Gastroesophageal sphincter (tissue), 3 donors: ENCODE data around the gene MTFP1.
A peak's percentile ranks its signal among the peaks of the same experiment; 100 is the strongest.

ENCODE experiments used
- CTCF ChIP-seq, 4 experiments: fragments of 200-600 bp in 2 of 4; fragments of 450-650 bp in 2 of 4; sonication (generic) in 1 of 4; IDR thresholded peaks; one replicate each; pipeline ENCODE4 v1.5.1; 2017 to 2019; ENCODE audit warnings: antibody characterized with exemption in 4 of 4, mild to moderate bottlenecking in 2 of 4, moderate library complexity in 2 of 4
- EP300 ChIP-seq: sonication (generic); formaldehyde crosslinking; IDR thresholded peaks from one replicate; pipeline ENCODE4 v1.6.1; 2017; ENCODE audit warnings: antibody characterized with exemption, mild to moderate bottlenecking
- POLR2A ChIP-seq, 2 donors: fragments of 450-650 bp; IDR thresholded peaks; one replicate each; pipeline ENCODE4 v1.6.1; 2017; ENCODE audit warnings: antibody characterized with exemption in 2 of 2, mild to moderate bottlenecking in 2 of 2, moderate library complexity in 1 of 2
- POLR2AphosphoS5 ChIP-seq: sonication (generic); formaldehyde crosslinking; IDR thresholded peaks from one replicate; pipeline ENCODE4 v1.6.1; 2017; ENCODE audit warnings: antibody characterized with exemption

- TF ChIP-seq POLR2A (IDR thresholded peaks at IDR 0.05) (no peak), CTCF (IDR thresholded peaks at IDR 0.05) (no peak), EP300 (no peak), POLR2AphosphoS5 (peak; percentile 94)
These were observed 2.9 kb upstream of the MTFP1 start for GRCh38 chr22:30422481-30423300.
